GM21619 (cell line): ENCODE data around the gene INTS15.
"Not testable (repeated sequence)": the region's sequence is repeated elsewhere in the genome, so short reads cannot be mapped to it uniquely, and the experiment has no call there.

Source experiments
- ATAC-seq: cut with Tn5 transposase; IDR thresholded peaks from one replicate; pipeline ENCODE4 v1.9.1; 2021; ENCODE audit not compliant: unreplicated experiment

Gene INTS15

GRCh38 chr7:6576867-6577368, 12.9 kb upstream of the INTS15 start:
- ATAC-seq = not testable (repeated sequence)

- ATAC-seq = peak; percentile 95
Measured at GRCh38 chr7:6577369-6578113, 12.3 kb upstream of the INTS15 start, which contains the start of gene ZDHHC4. TSS of gene ZDHHC4 (plus strand) at chr7:6577454. CDS start at chr7:6580562, 3,108 bp downstream.

- ATAC-seq = no peak
Measured at GRCh38 chr7:6578114-6579084, 11.4 kb upstream of the INTS15 start.

GRCh38 chr7:6579446-6579845, 10.4 kb upstream of the INTS15 start:
- no peak for ATAC-seq

- ATAC-seq = not testable (repeated sequence)
Measured at GRCh38 chr7:6585746-6586432, 3.9 kb upstream of the INTS15 start.

GRCh38 chr7:6588566-6588965, 1.3 kb upstream of the INTS15 start:
- ATAC-seq = no peak

- ATAC-seq = no peak
Measured at GRCh38 chr7:6589151-6589828, 531 bp upstream of the INTS15 start.

GRCh38 chr7:6590645-6591110, 857 bp downstream of the INTS15 start:
- ATAC-seq = peak; percentile 29

- no peak for ATAC-seq
Measured at GRCh38 chr7:6600093-6600492, 10.3 kb downstream of the INTS15 start.

- no peak for ATAC-seq
Measured at GRCh38 chr7:6604458-6604857, 14.6 kb downstream of the INTS15 start.

- ATAC-seq = no peak
Measured at GRCh38 chr7:6606866-6607583, 17.2 kb downstream of the INTS15 start.

GRCh38 chr7:6607651-6608051, 17.8 kb downstream of the INTS15 start:
- no peak for ATAC-seq

GRCh38 chr7:6608081-6608480, 18.3 kb downstream of the INTS15 start:
- no peak for ATAC-seq

GRCh38 chr7:6608794-6609193, 19.0 kb downstream of the INTS15 start:
- ATAC-seq = no peak

- ATAC-seq = no peak
Measured at GRCh38 chr7:6612819-6613218, 23.0 kb downstream of the INTS15 start.

- ATAC-seq = no peak
Measured at GRCh38 chr7:6613706-6614105, 23.9 kb downstream of the INTS15 start.

GRCh38 chr7:6614953-6615722, 25.3 kb downstream of the INTS15 start, which contains the start of gene ZNF853:
TSS of gene ZNF853 (plus strand) at chr7:6615610. CDS start at chr7:6616175, 565 bp downstream.
- no peak for ATAC-seq

GRCh38 chr7:6615723-6616555, 26.1 kb downstream of the INTS15 start:
- ATAC-seq = no peak
